Esophagus mucosa (tissue), 1 donor: ENCODE measurements around the gene DNAJC1. TPM values are rescaled to one million over a fixed set of nuclear protein-coding genes. Genes with fewer than 3 reads are reported as not detected.
A peak's percentile ranks its signal among the peaks of the same experiment; 100 is the strongest.
"Not testable (repeated sequence)": the region's sequence is repeated elsewhere in the genome, so short reads cannot be mapped to it uniquely, and the experiment has no call there.

ENCODE experiments used
- ATAC-seq: fragments of 200-7000 bp; cut with Tn5 transposase; one replicate; pipeline ENCODE4 v1.9.1; 2020
- total RNA-seq: library from RNA; stranded (reverse); gene quantifications from one replicate; pipeline ENCODE4 v1.2.4, GENCODE V29; 2023
- donor health status: DM: yes; HTN: yes; CAD: no.

Gene DNAJC1
- total RNA-seq, 1 donor from 2014 or later, result 13.6 TPM

GRCh38 chr10:21724020-21724589 lies 279.4 kb downstream of the DNAJC1 start:
- no peak for ATAC-seq

GRCh38 chr10:21722209-21722608 lies 281.3 kb downstream of the DNAJC1 start:
- ATAC-seq, result no peak

- ATAC-seq, result no peak
These were observed 282.4 kb downstream of the DNAJC1 start for GRCh38 chr10:21721000-21721665.

GRCh38 chr10:21720090-21720489 lies 283.4 kb downstream of the DNAJC1 start:
- peak; percentile 76 for ATAC-seq

- peak; percentile 50 for ATAC-seq
These were observed 284.0 kb downstream of the DNAJC1 start for GRCh38 chr10:21719502-21719901.

GRCh38 chr10:21717437-21718054 lies 286.0 kb downstream of the DNAJC1 start:
- not testable (repeated sequence) for ATAC-seq

- ATAC-seq, result no peak
These were observed 287.9 kb downstream of the DNAJC1 start for GRCh38 chr10:21715531-21716195.

- ATAC-seq, result no peak
These were observed 290.6 kb downstream of the DNAJC1 start for GRCh38 chr10:21712975-21713374.

- ATAC-seq, result peak; percentile 62
These were observed 296.0 kb downstream of the DNAJC1 start for GRCh38 chr10:21707498-21707897.

Other genes with a start within 250 kb of the DNAJC1 start
- not detected for gene EBLN1, start 214.3 kb upstream of the DNAJC1 start, total RNA-seq